K562 (cell line): ENCODE results near the gene HIVEP3. TPM values are rescaled to one million over a fixed set of nuclear protein-coding genes. Genes with fewer than 3 reads are reported as not detected.

Experiments
- ATAC-seq: fragments of 200-7000 bp; cut with Tn5 transposase; 3 replicates; pipeline ENCODE4 v1.9.1; 2020; ENCODE audit warnings: moderate library complexity
- BruUV-seq: library from RNA; stranded (reverse); fragments of 400-500 nt; replicated peaks from 2 replicates; lab custom pipeline; 2021; lab: Mats Ljungman, UMichigan
- CTCF ChIA-PET: fragments of 300-600 bp; formaldehyde crosslinking; extraction: SDS; loops from one replicate; lab custom pipeline; 2021; ENCODE audit warnings: low intra/inter-chr PET ratio; lab: Yijun Ruan, JAX
- POLR2A ChIA-PET: fragments of 300-600, 350-650 bp; sonication (Branson Sonifier 250); formaldehyde crosslinking; extraction: SDS; loops from one replicate; lab custom pipeline; 2021; ENCODE audit warnings: antibody characterized with exemption, inconsistent platforms; lab: Yijun Ruan, JAX
- DNase-seq, 4 experiments: peaks; one replicate each; pipeline versions ENCODE4 v3.0.0 to v3.0.0-alpha.2; 2011 to 2018; ENCODE audit warnings: low spot score in 3 of 4, mixed read lengths in 3 of 4; ENCODE audit errors: extremely low read depth in 1 of 4
- FAIRE-seq: peaks from 2 replicates; lab custom pipeline; 2011; peaks lifted over from hg19 to GRCh38; lab: Jason Lieb, UNC
- H2AFZ ChIP-seq: 2 replicates; pipeline ENCODE4 v1.6.0; 2011; ENCODE audit warnings: low read depth, low read length, control low read depth, inconsistent platforms
- H3K27ac ChIP-seq: fragments of 200-600 bp; 3 replicates; pipeline ENCODE4 v1.8.0; 2011; ENCODE audit warnings: low read depth, mild to moderate bottlenecking, control low read depth, inconsistent platforms, low read length, moderate library complexity, mixed read lengths; ENCODE audit errors: extremely low read depth
- H3K27me3 ChIP-seq, 2 experiments: fragments of 300-600 bp in 1 of 2; 2 replicates in 1 of 2; 3 replicates in 1 of 2; pipeline versions ENCODE4 v1.6.0 to v1.8.0; 2011; ENCODE audit warnings: inconsistent platforms in 2 of 2, low read length in 2 of 2, mild to moderate bottlenecking in 1 of 2, mixed read lengths in 1 of 2, moderate library complexity in 1 of 2; ENCODE audit not compliant: control insufficient read depth in 2 of 2, insufficient read depth in 2 of 2
- H3K36me3 ChIP-seq: fragments of 300-600 bp; 3 replicates; pipeline ENCODE4 v1.8.0; 2011; ENCODE audit warnings: mild to moderate bottlenecking, low read length, inconsistent platforms; ENCODE audit not compliant: control insufficient read depth, insufficient read depth
- H3K4me1 ChIP-seq, 2 experiments: fragments of 200-600 bp in 1 of 2; replicated peaks in 1 of 2; 2 replicates in 1 of 2; 3 replicates in 1 of 2; pipeline versions ENCODE4 v1.5.1 to v1.8.0; 2011; ENCODE audit warnings: inconsistent platforms in 2 of 2, low read length in 2 of 2, mild to moderate bottlenecking in 1 of 2, mixed read lengths in 1 of 2, moderate library complexity in 1 of 2; ENCODE audit not compliant: control insufficient read depth in 2 of 2, insufficient read depth in 2 of 2
- H3K4me2 ChIP-seq: 2 replicates; pipeline ENCODE4 v1.6.1; 2011; ENCODE audit warnings: low read length, control low read depth, inconsistent platforms, mixed read lengths; ENCODE audit not compliant: insufficient read depth
- H3K4me3 ChIP-seq: fragments of 200-600 bp; sonication (generic), shearing (Covaris generic); 2 replicates; pipeline ENCODE4 v1.5.1; 2016; ENCODE audit warnings: control low read depth, inconsistent platforms
- H3K79me2 ChIP-seq: fragments of 200-600 bp; 3 replicates; pipeline ENCODE4 v1.8.0; 2011; ENCODE audit warnings: low read length, inconsistent platforms; ENCODE audit not compliant: control insufficient read depth, insufficient read depth
- H3K9ac ChIP-seq, 2 experiments: 2 replicates each; pipeline versions ENCODE4 v1.6.0 to v1.6.1; 2011; ENCODE audit warnings: low read depth in 2 of 2, low read length in 2 of 2, control low read depth in 1 of 2, inconsistent platforms in 1 of 2, mild to moderate bottlenecking in 1 of 2, mixed read lengths in 1 of 2; ENCODE audit not compliant: insufficient read depth in 1 of 2
- H3K9me1 ChIP-seq: one replicate; pipeline ENCODE4 v1.6.0; 2011; ENCODE audit warnings: inconsistent platforms, mild to moderate bottlenecking, low read length, moderate library complexity; ENCODE audit not compliant: control insufficient read depth, insufficient read depth
- H3K9me3 ChIP-seq: replicated peaks from 2 replicates; pipeline ENCODE4 v1.5.1; 2011; ENCODE audit warnings: low read depth, low read length, inconsistent platforms; ENCODE audit not compliant: control insufficient read depth, insufficient read depth
- H4K20me1 ChIP-seq: replicated peaks from 2 replicates; pipeline ENCODE4 v1.6.1; 2011; ENCODE audit warnings: low read length, inconsistent platforms, mixed read lengths; ENCODE audit not compliant: control insufficient read depth, insufficient read depth
- CBFA2T3 ChIP-seq: fragments of 450-650 bp; IDR thresholded peaks from 2 replicates; pipeline ENCODE4 v1.6.1; 2017
- ETS2 ChIP-seq: IDR thresholded peaks from 2 replicates; pipeline ENCODE4 v1.6.1; 2016; ENCODE audit warnings: borderline replicate concordance, missing genetic modification characterization, mild to moderate bottlenecking, moderate library complexity, missing compliant biosample characterization; ENCODE audit not compliant: poor library complexity, severe bottlenecking
- FOS ChIP-seq: IDR thresholded peaks from 3 replicates; pipeline ENCODE4 v1.6.1; 2011; ENCODE audit not compliant: insufficient read length; ENCODE audit errors: extremely low read depth
- HDAC2 ChIP-seq: fragments of 450-650 bp; IDR thresholded peaks from 2 replicates; pipeline ENCODE4 v1.6.1; 2016; ENCODE audit warnings: mild to moderate bottlenecking
- MED1 ChIP-seq: sonication (generic); formaldehyde crosslinking; IDR thresholded peaks from 2 replicates; pipeline ENCODE4 v1.8.1; 2023; ENCODE audit warnings: missing genetic modification reagents, borderline replicate concordance
- SREBF1 ChIP-seq: fragments of 150-350 bp; IDR thresholded peaks from 2 replicates; pipeline ENCODE4 v1.6.1; 2014; ENCODE audit warnings: antibody characterized with exemption, low read depth, low read length, borderline replicate concordance
- XRCC3 ChIP-seq: fragments of 450-650 bp; IDR thresholded peaks from 2 replicates; pipeline ENCODE4 v1.6.1; 2017; ENCODE audit warnings: mild to moderate bottlenecking, moderate library complexity
- WGBS: fragments of 100-300 bp; shearing (Covaris generic); methylation state at CpG from one replicate; pipeline ENCODE4 v1.1.6; 2016; ENCODE audit warnings: low coverage, mixed read lengths; ENCODE audit not compliant: insufficient coverage; ENCODE audit errors: missing lambda C conversion rate; 5-methylcytosine and 5-hydroxymethylcytosine counted together
- in situ Hi-C: fragments of 300-500 bp; cut with MboI; formaldehyde crosslinking; loops from 4 replicates; pipeline ENCODE4 v1.15.0; 2018; ENCODE audit warnings: inconsistent platforms, mixed read lengths
- intact Hi-C: fragments of 100-400 bp; cut with micrococcal nuclease; formaldehyde crosslinking; loops from 2 replicates; pipeline ENCODE4 v1.14.2; 2022
- polyA plus RNA-seq, 8 experiments: library from polyadenylated mRNA; depleted of rRNA in 4 of 8; stranded (reverse) in 5 of 8; unstranded in 3 of 8; fragments of >200 nt; fragmentation: Nextera tagmentation in 2 of 8; fragmentation: Illumina TruSeq in 1 of 8; extraction: Ambion mirVana in 2 of 8; extraction: Trizol in 1 of 8; gene quantifications; 2 replicates each; pipeline versions ENCODE4 v1.2.1 to v1.2.3, GENCODE V29; 2011 to 2014; ENCODE audit warnings: inconsistent platforms in 1 of 8, missing spikeins in 1 of 8
- total RNA-seq, 7 experiments: library from RNA; depleted of rRNA in 6 of 7; stranded (reverse); fragments of >200 nt in 6 of 7; fragmentation: Illumina TruSeq in 2 of 7; extraction: Trizol in 2 of 7; gene quantifications; 2 replicates each; pipeline versions ENCODE4 v1.2.1 to v1.2.3, GENCODE V29; 2011 to 2021; ENCODE audit warnings: low replicate concordance in 1 of 7
- TF ChIP-seq, protein P1 (sequence below): fragments of 450-650 bp; formaldehyde crosslinking; IDR thresholded peaks from 2 replicates; pipeline ENCODE4 v1.4.0; 2022; ENCODE audit warnings: missing genetic modification characterization

Gene HIVEP3
- total and polyA plus RNA-seq, 9 of the 15 experiments (the other 6 are each of a cell fraction or from before 2014, with no cell fraction given) = 0.09 to 0.58 (median 0.34) TPM; not detected in 1

DNA sequence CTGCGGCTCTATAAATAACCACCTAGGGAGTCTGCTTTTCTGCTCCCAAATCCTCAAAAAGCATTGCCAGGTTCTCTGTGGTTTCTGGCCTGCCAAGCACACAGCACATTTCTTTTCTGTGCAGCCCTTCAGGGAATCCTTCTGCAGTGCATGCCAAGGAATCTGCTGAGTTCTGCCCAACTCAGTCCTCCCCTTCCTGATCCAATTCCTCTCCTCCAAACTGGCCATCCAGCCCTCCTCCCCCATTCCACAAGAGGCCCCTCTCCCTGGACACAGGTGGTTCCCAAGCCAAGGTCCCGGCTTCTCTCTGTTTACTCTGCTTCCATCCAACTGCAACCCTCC, 61.8 kb downstream of the HIVEP3 start:
- H3K9ac ChIP-seq = no peak overlapping the region
- intact Hi-C loops (no loop called here), in situ Hi-C loops (no loop called here)
- H3K9me3 ChIP-seq = no peaks in the 10 kb centered on the region
- H3K27ac ChIP-seq = no peak overlapping the region
- H4K20me1 ChIP-seq = no peaks in the 10 kb centered on the region; the same call in 1 of the 2 replicates
- BruUV-seq = no TSS peak
- ATAC-seq (no peak), DNase-seq (no peak), FAIRE-seq (no peak)
- H2AFZ ChIP-seq = no peak overlapping the region
- 0 out of 5 replicates have a peak, but pooled peaks cover 0 to 3% of the 10 kb centered on the region in 2 experiments for H3K4me1 ChIP-seq
- CTCF ChIA-PET = no interaction called here
- POLR2A ChIA-PET = no interaction called here
- H3K79me2 ChIP-seq = no peaks in the 10 kb centered on the region
- H3K36me3 ChIP-seq = no peaks in the 10 kb centered on the region
- peaks cover 21 to 34% of the 10 kb centered on the region in 2 experiments for H3K27me3 ChIP-seq
- no peak overlapping the region for H3K4me3 ChIP-seq
- no peak for TF ChIP-seq XRCC3
- TF ChIP-seq, protein P1, sequence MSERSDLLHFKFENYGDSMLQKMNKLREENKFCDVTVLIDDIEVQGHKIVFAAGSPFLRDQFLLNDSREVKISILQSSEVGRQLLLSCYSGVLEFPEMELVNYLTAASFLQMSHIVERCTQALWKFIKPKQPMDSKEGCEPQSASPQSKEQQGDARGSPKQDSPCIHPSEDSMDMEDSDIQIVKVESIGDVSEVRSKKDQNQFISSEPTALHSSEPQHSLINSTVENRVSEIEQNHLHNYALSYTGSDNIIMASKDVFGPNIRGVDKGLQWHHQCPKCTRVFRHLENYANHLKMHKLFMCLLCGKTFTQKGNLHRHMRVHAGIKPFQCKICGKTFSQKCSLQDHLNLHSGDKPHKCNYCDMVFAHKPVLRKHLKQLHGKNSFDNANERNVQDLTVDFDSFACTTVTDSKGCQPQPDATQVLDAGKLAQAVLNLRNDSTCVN (CRISPR knock-in tag) = no peak
- WGBS = 3% methylated on average over 2 of the region's 2 CpGs
- H3K9me1 ChIP-seq = no peaks in the 10 kb centered on the region
- H3K4me2 ChIP-seq = no peak overlapping the region

DNA sequence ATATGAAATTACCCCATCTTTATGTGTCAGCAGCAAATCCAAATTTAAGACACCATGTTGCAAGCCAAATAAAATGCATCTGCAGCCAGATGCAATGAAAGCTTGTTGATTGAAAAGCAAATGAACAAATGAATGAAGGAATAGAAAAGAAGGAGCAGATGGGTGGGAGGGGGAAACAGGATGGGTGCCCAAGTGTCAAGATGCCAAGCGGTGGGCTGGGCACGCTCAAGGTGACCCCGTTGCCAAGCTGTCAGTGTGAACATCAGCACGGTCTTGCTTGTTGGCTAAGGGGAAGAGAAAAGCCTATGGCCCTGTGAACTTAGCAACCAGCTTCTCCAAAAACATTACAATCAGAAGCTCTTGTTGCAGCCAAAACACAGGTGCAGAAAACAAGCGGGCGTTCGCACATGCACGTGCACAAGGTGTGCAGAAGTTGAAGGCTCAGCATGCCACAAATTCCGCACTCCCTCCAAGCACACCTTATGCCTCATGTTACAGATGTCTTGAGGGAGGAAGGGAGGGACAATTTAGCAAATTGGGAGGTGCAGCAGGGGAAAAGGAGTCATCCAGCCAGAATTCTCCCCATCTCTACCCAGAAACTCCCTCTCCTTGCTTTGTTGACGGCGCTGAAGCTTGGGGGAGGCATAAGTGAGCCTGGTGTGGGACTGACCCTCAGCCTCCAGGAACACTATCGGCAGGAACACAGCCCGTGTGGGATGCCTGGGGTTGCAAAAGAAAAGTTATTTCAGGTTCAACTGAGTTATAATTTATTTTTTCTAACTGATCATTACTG, 62.4 kb downstream of the HIVEP3 start:
- DNase-seq (no peak), ATAC-seq (no peak), FAIRE-seq (no peak)
- intact Hi-C loops (no loop called here), in situ Hi-C loops (no loop called here)
- ChIA-PET POLR2A (no interaction called here), CTCF (no interaction called here)
- no peak overlapping the region for H3K9ac ChIP-seq
- WGBS = under 1% methylated on average over 13 of the region's 13 CpGs
- no peaks in the 10 kb centered on the region for H3K9me3 ChIP-seq
- no peaks in the 10 kb centered on the region for H3K79me2 ChIP-seq
- BruUV-seq = no TSS peak
- no peaks in the 10 kb centered on the region for H3K36me3 ChIP-seq
- no peak overlapping the region for H3K4me2 ChIP-seq
- H2AFZ ChIP-seq = no peak overlapping the region
- no peaks in the 10 kb centered on the region; the same call in 1 of the 2 replicates for H4K20me1 ChIP-seq
- H3K9me1 ChIP-seq = no peaks in the 10 kb centered on the region
- no peak overlapping the region for H3K27ac ChIP-seq
- 0 out of 5 replicates have a peak, but pooled peaks cover 0 to 3% of the 10 kb centered on the region in 2 experiments for H3K4me1 ChIP-seq
- H3K4me3 ChIP-seq = no peak overlapping the region
- peaks cover 21 to 34% of the 10 kb centered on the region in 2 experiments for H3K27me3 ChIP-seq
- TF ChIP-seq FOS = no peak
- no peak for TF ChIP-seq HDAC2
- no peak for TF ChIP-seq MED1 (CRISPR knock-in tag)
- TF ChIP-seq ETS2 (tag) = no peak
- TF ChIP-seq SREBF1 = no peak
- no peak for TF ChIP-seq CBFA2T3
